NK-92 (cell line): Measurements from ENCODE around the gene CCDC40.

Experiments used
- DNase-seq: peaks from one replicate; lab custom pipeline; 2025; ENCODE audit not compliant: unreplicated experiment; lab: John Stamatoyannopoulos, UW

Gene CCDC40

GRCh38 chr17:80101011-80101945 lies 64.8 kb downstream of the CCDC40 start, which contains the start of gene GAA:
GAA (plus strand) TSS chr17:80101581; CDS start chr17:80104587, 3,006 bp downstream.
- peak; percentile 53 for DNase-seq

- no peak for DNase-seq
Observed at GRCh38 chr17:80101946-80102663, 65.7 kb downstream of the CCDC40 start.

- DNase-seq, result no peak
Observed at GRCh38 chr17:80102664-80103448, 66.4 kb downstream of the CCDC40 start.

- DNase-seq, result no peak
Observed at GRCh38 chr17:80103449-80104085, 67.1 kb downstream of the CCDC40 start.

GRCh38 chr17:80104321-80104955 lies 68.0 kb downstream of the CCDC40 start:
- no peak for DNase-seq

GRCh38 chr17:80104956-80105375 lies 68.5 kb downstream of the CCDC40 start:
- DNase-seq, result no peak

GRCh38 chr17:80105762-80106161 lies 69.3 kb downstream of the CCDC40 start:
- no peak for DNase-seq

- no peak for DNase-seq
Observed at GRCh38 chr17:80106176-80106575, 69.7 kb downstream of the CCDC40 start.

- DNase-seq, result no peak
Observed at GRCh38 chr17:80106751-80107150, 70.3 kb downstream of the CCDC40 start.

GRCh38 chr17:80107231-80108021 lies 71.0 kb downstream of the CCDC40 start:
- no peak for DNase-seq

GRCh38 chr17:80108036-80108971 lies 71.9 kb downstream of the CCDC40 start:
- DNase-seq, result no peak

GRCh38 chr17:80109066-80109660 lies 72.7 kb downstream of the CCDC40 start:
- no peak for DNase-seq

GRCh38 chr17:80109713-80110446 lies 73.4 kb downstream of the CCDC40 start:
- no peak for DNase-seq

GRCh38 chr17:80110447-80110812 lies 74.0 kb downstream of the CCDC40 start:
- DNase-seq, result no peak

- no peak for DNase-seq
Observed at GRCh38 chr17:80110927-80111701, 74.7 kb downstream of the CCDC40 start.

- no peak for DNase-seq
Observed at GRCh38 chr17:80111702-80112470, 75.4 kb downstream of the CCDC40 start.
